ENCODE results near the gene PILRB. TPM values are rescaled to one million over a fixed set of nuclear protein-coding genes. Genes with fewer than 3 reads are reported as not detected.
"Not testable (repeated sequence)": the region's sequence is repeated elsewhere in the genome, so short reads cannot be mapped to it uniquely, and the experiment has no call there.

PILRB gene
- total RNA-seq, 2 donors from 2014 or later = 63.3 to 65.6 TPM

DNA sequence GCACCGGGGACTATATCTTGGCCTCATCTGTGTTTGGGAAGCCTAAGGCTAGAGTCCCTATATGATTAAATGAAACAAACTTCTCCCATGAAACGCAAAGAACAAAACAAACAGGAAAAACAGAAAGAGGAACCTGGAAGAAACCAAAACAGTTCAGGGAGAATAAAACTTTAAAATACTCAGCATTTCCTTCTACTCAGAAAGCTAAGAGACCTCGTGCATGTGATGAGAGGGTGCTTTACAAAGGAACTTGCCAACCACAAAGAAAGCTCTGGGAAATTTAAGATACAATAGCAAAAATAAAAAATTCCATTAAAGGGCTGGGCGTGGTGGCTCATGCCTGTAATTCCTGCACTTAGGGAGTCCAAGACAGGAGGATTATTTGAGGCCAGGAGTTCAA, 22.3 kb downstream of the PILRB start:
- intact Hi-C loops (cut with DNase I) = no loop called here
- WGBS, 2 donors = 70 to 87% methylated on average over 4 of the region's 4 CpGs
- no peak for DNase-seq
- ATAC-seq = no peak
- H3K36me3 ChIP-seq (replicated peaks in 1 of 2; ENCODE audit: insufficient read depth in 1 of 2, low read depth in 2 of 2) = no peaks in the 10 kb centered on the region
- no peaks in the 10 kb centered on the region for H3K9me3 ChIP-seq
- H3K27me3 ChIP-seq = no peaks in the 10 kb centered on the region
- no peak overlapping the region for H3K4me3 ChIP-seq
- no peak for TF ChIP-seq POLR2A (IDR thresholded peaks at IDR 0.05)
- TF ChIP-seq, protein P1, sequence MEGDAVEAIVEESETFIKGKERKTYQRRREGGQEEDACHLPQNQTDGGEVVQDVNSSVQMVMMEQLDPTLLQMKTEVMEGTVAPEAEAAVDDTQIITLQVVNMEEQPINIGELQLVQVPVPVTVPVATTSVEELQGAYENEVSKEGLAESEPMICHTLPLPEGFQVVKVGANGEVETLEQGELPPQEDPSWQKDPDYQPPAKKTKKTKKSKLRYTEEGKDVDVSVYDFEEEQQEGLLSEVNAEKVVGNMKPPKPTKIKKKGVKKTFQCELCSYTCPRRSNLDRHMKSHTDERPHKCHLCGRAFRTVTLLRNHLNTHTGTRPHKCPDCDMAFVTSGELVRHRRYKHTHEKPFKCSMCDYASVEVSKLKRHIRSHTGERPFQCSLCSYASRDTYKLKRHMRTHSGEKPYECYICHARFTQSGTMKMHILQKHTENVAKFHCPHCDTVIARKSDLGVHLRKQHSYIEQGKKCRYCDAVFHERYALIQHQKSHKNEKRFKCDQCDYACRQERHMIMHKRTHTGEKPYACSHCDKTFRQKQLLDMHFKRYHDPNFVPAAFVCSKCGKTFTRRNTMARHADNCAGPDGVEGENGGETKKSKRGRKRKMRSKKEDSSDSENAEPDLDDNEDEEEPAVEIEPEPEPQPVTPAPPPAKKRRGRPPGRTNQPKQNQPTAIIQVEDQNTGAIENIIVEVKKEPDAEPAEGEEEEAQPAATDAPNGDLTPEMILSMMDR (IDR thresholded peaks at IDR 0.05) = no peak
- no peaks in the 10 kb centered on the region for H3K4me1 ChIP-seq
- H3K27ac ChIP-seq = peak overlapping the region in 1 of 4 donors; percentile 64

GRCh38 chr7:100381531-100382233, 23.8 kb downstream of the PILRB start:
- intact Hi-C loops (cut with DNase I); H3K27ac ChIP-seq; H3K27me3 ChIP-seq; DNase-seq; H3K9me3 ChIP-seq; H3K36me3 ChIP-seq (replicated peaks in 1 of 2; ENCODE audit: insufficient read depth in 1 of 2, low read depth in 2 of 2); H3K4me3 ChIP-seq; H3K4me1 ChIP-seq: not testable (repeated sequence)
- 76% methylated on average over 26 of the region's 49 CpGs; no CpG with 5 or more reads in 1 of the 2 donors for WGBS, 2 donors
- peak; percentile 21 for ATAC-seq

- ATAC-seq = peak; percentile 9
- H3K9me3 ChIP-seq; DNase-seq; intact Hi-C loops (cut with DNase I); H3K4me3 ChIP-seq; H3K36me3 ChIP-seq (replicated peaks in 1 of 2; ENCODE audit: insufficient read depth in 1 of 2, low read depth in 2 of 2); H3K4me1 ChIP-seq; H3K27me3 ChIP-seq: not testable (repeated sequence)
- WGBS, 2 donors = 73 to 74% methylated on average over 8 of the region's 8 CpGs
- peak in 2 of 3 donors; percentile 16 to 37 for TF ChIP-seq POLR2A (IDR thresholded peaks at IDR 0.05)
- H3K27ac ChIP-seq = peak overlapping the region in 1 of 4 donors; percentile 28
Observed at GRCh38 chr7:100382234-100382853, 24.4 kb downstream of the PILRB start.

GRCh38 chr7:100384628-100385294, 26.8 kb downstream of the PILRB start:
- ATAC-seq (no peak), DNase-seq (no peak)
- Histone ChIP-seq H3K9me3 (no peaks in the 10 kb centered on the region), H3K4me1 (peaks cover 6% of the 10 kb centered on the region), H3K27me3 (no peaks in the 10 kb centered on the region), H3K4me3 (no peak overlapping the region), H3K36me3 (replicated peaks in 1 of 2; ENCODE audit: insufficient read depth in 1 of 2, low read depth in 2 of 2) (no peaks in the 10 kb centered on the region), H3K27ac (peak overlapping the region in 1 of 4 donors; percentile 32)
- TF ChIP-seq POLR2A (IDR thresholded peaks at IDR 0.05) = no peak
- TF ChIP-seq, protein P1 (IDR thresholded peaks at IDR 0.05) = no peak
- intact Hi-C loops (cut with DNase I) = no loop called here
- WGBS, 2 donors = 68 to 85% methylated on average over 6 of the region's 6 CpGs

GRCh38 chr7:100386940-100387339, 29.0 kb downstream of the PILRB start:
- TF ChIP-seq, protein P1 (IDR thresholded peaks at IDR 0.05) = no peak
- no peak for TF ChIP-seq POLR2A (IDR thresholded peaks at IDR 0.05)
- no peak overlapping the region for H3K4me3 ChIP-seq
- DNase-seq (no peak), ATAC-seq (no peak)
- intact Hi-C loops (cut with DNase I) = no loop called here
- no peaks in the 10 kb centered on the region for H3K27me3 ChIP-seq
- WGBS, 2 donors = 35 to 38% methylated on average over 5 of the region's 5 CpGs
- no peak overlapping the region for H3K27ac ChIP-seq
- no peaks in the 10 kb centered on the region for H3K9me3 ChIP-seq
- no peaks in the 10 kb centered on the region for H3K36me3 ChIP-seq (replicated peaks in 1 of 2; ENCODE audit: insufficient read depth in 1 of 2, low read depth in 2 of 2)
- H3K4me1 ChIP-seq = peaks cover 13% of the 10 kb centered on the region

Measured in body of pancreas (tissue), 4 donors.